HG03457 (cell line): ENCODE measurements around the gene RNF187.
A peak's percentile ranks its signal among the peaks of the same experiment; 100 is the strongest.
"Not testable (repeated sequence)": the region's sequence is repeated elsewhere in the genome, so short reads cannot be mapped to it uniquely, and the experiment has no call there.

Source experiments
- ATAC-seq: cut with Tn5 transposase; IDR thresholded peaks from one replicate; pipeline ENCODE4 v1.9.1; 2021; ENCODE audit warnings: moderate number of reproducible peaks; ENCODE audit not compliant: unreplicated experiment

RNF187 gene

DNA sequence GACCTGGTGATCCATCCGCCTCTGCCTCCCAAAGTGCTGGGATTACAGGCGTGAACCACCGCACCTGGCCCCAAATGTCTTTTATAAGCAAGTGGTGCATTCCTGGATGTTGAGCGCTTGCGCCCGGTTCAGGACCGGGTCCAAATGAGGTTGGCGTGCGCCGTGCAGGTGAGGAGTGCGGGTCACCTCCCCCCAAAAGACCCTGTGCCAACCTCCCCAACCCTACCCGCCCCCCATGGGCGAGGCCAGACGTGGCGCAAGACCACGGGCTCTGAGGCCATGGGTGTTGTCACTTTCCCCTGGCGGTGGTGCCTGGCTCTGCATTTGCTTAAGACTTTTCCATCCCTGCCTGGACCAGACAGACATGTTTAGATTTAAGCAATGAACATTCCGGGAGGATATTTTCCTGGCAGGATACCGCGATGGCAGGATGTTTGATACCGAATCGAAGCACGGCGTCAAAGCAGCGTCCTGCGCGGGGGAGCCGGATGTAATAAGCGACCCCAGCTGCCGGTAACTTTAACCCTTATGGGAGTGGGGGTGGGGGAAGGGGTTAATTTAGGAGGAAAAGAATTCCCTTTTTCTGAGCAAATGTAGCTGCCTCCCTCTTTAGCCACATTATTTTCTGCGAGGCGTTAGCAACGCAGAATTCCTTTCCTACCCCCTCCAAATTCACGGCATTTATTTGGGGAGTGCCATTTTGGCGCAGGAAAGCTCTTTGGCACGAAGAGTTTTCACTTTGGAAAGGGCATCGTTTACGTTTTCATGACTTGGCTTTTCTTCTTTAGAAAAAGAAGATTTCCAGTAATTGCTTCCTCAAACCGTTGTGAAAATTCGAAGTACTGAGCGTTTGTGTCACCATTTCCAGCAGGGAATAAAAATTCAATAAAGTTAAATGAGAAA, 27.8 kb upstream of the RNF187 start:
- ATAC-seq, result no peak

DNA sequence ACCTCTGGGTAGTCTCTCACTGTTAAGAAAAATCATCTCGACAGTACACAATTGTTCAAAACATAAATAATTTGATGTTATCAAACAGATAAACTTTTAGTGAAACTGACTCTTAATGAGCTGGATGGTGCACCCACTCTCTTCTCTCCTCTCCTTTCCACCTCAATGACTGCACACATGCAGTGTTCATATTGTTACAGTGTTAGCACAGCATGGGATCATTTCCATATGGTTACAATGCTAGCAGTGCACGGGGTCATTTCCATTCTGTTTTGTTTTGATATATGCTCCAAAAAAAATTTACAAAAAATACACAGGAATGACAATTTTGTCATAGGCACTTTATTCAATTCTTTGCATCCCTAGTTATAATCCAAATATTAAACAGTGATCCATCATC, 26.4 kb upstream of the RNF187 start:
- ATAC-seq, result no peak

DNA sequence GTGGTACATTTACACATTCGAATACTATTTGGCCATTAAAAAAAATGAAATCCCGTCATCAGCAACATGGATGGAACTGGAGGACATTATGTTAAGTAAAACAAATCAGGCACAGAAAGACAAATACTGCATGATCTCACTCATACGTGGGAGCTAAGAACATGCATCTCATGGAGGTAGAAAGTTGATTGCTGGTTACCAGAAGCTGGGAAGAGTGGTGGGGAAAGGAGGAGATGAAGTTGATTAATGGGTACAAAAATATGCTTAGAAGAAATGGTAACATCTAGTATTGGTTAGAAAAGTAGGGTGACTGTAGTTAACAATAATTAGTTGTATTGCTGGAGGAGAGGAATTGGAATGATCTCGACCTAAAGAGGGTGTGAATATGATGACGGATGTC, 24.6 kb upstream of the RNF187 start:
- ATAC-seq, result no peak

DNA sequence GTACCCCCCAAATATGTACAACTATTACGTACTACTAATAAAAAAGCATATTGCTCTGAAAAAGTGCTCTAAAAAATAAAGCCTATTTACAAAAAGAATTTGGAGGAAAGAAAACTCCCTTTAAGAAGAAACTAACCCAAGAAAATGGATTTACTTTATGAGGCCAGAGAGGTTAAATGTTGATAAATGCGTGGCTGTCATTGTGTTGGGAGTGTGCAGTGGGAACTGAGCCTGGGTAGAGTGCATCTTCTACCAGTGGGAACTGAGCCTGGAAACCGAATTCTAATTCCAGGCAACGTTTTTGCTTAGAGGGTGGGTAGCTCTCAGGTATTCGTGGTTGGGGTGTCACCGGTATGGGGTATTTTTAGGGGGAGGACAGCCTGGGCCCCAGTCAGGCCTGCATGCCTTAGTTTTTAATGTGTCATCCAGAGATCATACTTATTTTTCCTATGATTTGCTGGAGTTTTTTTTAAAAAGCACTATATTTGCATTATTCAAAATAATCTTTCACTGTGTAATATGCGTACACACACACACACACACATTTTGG, 24.1 kb upstream of the RNF187 start:
- ATAC-seq, result no peak

DNA sequence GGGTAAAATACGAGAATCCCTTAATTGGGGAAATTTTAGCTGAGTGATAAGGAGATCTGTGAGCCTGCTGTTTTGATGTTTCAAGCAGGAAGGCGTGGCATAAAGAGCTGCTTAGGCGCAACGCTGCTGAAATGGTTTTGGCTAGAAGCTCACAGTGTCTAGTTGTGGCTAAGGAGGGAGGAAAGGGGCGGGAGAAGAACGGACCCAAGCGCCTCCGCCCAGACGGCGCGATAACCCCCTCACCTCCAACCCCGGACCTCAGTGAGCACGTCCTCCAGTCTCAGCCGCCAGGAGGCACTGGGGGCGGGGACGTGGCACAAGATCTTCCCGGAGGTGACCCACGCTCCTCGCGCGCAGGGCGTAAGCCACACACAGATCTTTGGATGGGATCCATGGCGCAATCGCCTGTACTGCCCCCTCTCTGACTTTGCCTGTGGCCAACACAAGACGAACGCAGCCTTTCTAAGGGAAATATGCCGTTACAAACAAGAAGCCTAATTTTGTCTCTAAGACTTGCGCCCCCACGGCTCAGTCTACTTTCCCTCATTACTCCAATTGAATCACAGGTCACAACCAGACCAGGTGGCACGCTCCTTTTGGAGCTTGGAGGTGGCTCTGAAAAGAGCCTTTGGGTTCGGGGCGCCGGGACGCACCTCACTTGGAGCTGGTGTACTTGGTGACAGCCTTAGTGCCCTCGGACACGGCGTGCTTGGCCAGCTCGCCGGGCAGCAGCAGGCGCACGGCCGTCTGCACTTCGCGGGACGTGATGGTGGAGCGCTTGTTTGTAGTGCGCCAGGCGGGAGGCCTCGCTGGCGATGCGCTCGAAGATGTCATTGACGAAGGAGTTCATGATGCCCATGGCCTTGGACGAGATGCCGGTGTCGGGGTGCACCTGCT, 23.4 kb upstream of the RNF187 start:
- ATAC-seq, result peak; percentile 35

DNA sequence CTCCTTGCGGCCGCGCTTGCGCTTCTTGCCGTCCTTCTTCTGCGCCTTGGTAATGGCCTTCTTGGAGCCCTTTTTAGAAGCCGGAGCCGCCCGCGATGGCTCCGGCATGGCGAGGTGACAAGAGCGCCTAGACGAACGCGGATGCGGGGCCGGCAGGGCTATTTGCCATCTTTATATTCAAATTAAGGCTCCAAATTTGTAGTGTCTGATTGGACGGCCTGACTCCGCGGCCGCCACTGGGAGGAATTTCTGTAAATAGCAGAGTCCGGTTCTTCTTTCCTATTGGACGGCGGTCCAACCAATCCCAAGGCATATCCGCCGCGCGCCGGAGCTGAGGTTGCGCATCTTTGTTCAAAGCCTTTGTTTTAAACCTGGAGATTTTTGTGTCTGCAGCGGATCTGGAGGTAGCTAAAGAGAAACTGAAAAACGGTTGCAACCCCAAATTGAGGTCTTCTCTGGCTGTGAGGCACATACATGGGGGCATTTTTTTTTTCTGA, 22.6 kb upstream of the RNF187 start:
- peak; percentile 75 for ATAC-seq

DNA sequence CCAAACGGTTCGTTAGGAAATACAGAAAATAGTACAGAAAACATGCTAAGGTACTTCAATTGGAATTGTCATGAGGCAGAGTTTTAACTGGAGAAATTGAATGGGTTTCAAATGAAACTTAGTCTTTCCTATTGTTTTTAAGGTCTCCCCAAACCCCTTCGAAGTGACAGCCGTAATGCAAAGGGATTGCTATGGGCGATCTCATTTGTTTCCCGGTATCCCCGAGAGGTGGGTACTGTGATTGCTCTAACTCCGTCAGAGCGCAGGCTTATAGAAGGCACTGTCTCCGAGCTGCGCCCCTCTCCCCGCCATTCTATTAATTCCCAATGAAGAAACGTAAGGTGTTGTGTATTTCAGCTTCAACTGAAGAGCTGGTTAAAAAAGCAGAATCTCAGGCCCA, 22.0 kb upstream of the RNF187 start:
- ATAC-seq, result no peak

DNA sequence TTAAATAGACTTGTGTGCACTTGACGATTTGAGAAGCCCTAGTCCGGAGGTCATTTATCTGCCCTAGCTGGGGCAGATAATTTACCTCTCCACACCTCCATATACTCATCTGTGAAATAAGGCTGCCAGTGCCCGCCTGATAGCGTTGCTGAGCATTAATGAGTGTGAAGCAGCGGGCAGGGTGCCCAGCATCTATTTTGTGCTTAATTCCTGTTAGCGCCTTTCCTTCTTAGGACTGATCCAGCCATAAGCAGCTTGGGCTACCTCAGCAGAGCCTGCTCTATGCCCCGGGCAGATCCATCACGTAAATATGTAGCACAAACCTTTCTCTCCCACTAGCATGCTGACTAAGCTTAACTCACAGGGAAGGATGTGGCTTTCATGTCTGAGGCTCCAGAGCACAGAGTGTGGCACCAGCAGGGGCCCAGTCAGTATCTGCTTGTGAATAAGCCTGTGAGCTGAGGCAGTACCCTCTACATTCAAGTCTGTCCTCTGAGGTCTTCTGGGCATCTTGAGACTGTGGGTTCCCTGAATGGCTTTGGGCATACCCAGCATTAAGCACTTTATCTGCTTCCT, 21.5 kb upstream of the RNF187 start:
- ATAC-seq, result no peak

DNA sequence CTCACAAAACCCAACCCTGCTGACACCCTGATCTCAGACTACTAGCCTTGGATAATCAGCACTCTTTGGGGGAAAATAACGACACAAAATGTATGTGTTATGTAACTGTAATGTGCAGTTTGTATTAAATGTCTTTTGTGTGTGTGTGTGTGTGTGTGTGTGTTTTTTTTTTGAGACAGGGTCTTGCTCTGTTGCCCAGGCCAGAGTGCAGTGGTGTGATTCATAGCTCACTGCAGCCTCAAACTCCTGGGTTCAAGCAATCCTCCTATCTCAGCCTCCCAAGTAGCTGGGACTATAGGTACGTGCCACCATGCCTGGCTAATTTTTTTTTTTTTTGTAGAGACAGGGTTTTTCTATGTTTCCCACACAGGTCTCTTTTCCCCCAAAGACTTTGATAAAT, 19.0 kb upstream of the RNF187 start:
- not testable (repeated sequence) for ATAC-seq

DNA sequence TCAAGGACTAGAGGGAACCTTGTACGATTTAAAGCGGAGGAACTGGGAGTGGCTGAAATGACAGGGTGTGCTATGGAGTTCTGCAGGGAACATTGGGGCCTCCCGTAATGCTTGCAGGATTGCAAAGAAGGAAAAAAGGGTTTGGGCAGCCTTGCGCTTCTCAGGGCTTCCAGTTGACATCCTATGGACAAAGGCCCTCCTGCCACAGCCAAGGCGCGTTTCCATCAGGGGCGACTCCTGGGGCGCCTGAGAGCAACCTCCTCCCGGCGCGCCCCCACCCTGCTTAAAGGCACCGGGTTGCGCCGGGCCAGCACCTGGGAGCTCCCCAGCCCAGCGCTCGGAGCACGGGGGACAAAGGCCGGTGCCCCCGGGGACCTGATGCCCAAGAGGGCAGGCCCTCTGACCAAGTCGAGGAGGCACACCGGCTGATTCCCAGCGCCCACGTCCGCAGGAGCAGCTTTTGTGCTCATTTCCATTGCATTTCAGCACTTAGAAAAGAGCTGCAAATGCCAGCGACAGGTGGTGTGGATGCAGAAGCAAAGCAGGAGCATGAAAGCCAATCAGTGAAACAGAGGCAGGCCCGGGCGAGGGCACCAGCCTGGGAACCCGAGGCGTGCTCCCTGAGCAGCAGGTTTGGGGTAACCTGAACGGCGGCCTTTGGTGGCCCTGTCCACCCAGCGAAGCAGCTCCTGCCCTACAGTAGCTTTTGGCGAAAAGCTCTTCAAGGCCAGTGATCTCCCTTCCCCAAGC, 17.6 kb upstream of the RNF187 start:
- no peak for ATAC-seq

DNA sequence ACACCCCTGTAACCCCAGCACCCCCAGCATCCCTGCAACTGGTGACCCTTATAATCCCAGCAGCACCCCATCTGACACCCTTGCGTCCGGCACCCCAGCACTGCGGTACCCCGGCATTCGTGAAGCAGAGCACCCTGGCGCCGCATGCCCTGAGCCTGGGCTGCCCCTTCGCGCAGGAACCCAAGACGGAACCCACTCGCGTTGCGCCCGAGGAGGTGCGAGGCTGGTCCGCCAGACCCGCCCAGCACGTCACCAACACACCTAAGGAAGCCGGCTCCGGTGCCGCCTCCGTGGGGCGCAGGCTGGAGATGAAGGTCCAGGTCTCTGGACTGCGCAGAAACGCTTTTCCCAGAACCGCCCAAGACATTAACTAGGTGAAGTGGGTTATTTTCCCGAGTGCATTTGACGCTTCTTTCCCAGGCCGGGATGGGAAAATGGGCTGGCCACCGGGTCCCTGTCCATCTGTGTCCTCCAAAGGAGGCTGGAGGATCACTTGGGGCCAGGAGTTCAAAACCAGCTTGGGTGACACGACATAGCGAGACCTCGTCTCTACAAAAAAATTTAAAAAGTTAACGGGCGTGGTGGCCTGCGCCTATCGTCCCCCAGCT, 15.9 kb upstream of the RNF187 start:
- no peak for ATAC-seq

DNA sequence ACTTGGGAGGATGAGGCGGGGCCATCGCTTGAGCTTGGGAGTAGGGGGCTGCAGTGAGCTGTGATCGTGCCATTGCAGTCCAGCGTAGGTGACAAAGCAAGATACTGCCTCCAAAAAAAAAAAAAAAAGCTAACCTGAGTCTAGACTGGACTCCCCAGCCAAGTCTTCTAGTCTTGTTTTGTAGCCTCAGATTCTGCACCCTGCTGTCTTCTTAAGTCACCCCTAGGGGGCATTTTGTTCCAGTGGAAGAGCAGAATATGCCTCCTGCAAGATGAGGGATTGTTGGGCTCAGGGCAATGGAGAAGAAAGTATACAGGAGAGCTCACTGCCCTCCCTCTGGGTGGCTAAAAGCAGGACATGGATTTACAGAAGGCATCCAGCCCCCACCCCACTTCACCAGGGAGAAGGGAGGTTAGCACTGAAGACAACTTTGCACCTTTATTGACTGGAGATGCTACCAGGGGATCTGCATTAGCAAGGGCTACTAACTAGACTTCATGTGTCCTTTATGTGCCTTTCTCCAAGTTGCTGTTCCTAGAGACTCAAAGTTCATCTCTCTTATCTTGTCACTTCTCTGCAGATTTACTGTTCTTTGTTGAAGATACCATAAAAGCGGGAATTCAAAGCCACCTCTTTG, 15.3 kb upstream of the RNF187 start:
- ATAC-seq, result no peak

DNA sequence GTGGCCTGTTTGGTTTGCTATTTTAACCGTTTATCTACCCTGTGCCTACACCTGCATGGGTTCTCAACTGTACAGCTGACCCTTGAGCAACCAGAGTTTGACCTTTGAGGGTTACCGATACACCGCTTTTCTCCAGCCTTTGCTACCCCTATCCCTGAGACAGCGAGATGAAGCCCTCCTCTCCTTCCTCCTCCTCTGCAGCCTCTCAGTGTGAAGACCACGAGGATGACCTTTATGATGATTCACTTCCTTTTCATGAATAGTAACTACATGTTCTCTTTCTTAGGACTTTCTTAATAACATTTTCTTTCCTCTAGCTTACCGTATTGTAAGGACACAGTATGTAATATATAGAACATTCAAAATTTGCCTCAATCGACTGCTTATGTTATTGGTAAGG, 14.5 kb upstream of the RNF187 start:
- no peak for ATAC-seq

DNA sequence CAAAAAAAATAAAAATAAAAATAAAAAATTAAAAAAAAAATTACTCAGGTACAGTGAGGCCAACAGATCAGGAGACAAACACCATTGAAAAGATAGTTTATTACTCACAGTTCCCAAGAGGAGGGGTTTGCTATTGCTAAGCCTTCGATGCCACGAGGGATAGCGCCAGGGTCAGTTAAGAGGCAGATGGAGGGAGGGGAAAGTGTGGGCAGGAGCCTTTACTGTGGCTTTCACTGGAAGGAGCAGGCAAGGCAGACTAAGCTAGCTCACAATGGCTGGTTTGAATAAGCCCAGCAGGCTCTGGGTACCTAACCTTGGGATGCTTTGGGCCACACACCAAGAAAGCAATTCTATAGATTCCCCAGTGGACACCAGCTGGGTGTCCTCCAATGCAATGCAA, 12.7 kb upstream of the RNF187 start:
- ATAC-seq, result no peak

DNA sequence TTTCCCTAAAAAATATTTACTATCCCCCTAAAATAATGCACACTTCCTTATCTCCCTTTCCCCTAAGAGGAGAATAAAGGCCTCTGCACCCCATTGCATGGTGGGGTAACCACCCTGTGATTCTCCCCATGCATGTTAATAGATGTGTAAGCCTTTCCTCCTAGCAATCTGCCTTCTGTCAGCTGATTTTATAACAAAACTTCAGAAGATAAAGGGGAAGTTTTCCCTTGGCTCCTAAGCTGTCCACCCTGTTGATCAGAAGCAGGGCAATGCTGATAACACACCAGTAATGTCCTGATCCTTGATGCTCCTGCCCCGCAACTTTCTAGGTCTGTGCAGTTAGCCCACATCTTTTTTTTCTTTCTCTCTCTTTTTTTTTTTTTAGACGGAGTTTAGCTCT, 11.4 kb upstream of the RNF187 start:
- ATAC-seq, result no peak

DNA sequence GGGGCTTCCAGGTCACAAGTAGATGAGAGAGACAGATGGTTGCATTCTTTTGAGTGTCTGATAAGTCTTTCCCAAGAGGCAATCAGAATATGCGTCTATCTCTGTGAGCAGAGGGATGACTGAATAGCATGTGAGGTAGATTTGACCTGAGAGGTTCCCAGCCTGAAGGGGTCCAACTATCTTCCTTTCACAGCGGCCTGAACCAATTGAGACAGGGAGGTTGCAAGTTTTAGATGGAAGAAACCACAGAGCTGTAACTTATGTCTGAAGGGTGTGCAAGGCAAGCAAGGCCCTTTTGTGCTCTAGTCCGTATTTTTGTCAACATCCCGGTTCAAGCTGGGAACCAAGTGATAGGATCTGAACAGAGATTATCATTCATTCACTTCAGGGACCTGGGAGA, 9.9 kb upstream of the RNF187 start:
- ATAC-seq, result no peak

DNA sequence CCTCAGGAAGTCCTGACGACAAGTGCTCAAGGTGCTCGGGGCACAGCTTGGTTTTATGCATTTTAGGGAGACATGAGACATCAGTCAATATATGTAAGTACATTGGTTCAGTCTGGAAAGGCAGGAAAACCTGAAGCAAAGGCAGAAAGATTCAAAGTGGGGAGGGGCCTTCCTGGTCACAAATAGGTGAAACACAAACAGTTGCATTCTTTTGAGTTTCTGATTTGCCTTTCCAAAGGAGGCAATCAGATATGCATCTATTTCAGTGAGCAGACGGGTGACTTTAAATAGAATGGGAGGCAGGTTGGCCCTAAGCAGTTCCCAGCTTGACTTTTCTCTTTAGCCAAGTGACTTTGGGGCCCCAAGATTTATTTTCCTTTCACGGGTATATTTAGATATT, 8.9 kb upstream of the RNF187 start:
- ATAC-seq, result no peak

DNA sequence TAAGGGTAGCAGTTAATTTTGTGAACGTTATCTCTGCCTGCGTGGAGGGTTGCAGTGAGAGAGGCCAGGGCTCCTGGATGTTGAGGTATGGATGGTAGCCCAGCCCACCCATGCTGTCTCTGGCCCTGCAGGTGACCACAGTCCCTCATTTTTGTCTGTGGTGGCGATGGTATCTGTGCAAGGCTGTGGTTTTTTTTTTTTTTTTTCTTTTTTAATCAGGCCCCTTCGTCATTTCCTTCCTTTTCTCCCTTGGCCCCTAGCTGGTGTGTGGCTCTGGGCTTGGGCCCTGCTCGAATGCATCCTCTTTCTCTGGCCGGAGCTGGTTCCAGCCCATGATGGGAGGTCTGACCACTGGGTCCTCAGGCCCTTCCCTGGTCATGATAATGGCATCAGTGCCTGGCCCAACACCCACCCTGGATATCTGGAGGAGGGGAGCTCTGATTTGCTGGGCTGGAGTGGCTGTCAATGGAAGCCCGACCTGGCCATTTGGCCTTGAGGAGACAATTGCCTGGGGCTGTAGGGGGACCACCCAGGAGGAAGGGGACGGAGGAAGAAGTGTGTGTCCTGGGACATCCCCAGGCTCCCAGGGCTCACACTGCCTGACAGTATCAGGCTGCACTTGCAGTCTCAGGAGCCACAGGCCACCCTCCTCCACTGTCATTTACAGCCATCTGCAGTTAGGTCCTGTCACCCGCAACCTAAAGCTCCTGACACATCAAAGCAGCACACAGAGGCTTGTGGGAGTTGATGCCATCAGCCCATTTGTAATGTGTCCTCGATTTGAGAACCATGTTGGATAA, 8.1 kb upstream of the RNF187 start:
- ATAC-seq, result no peak

DNA sequence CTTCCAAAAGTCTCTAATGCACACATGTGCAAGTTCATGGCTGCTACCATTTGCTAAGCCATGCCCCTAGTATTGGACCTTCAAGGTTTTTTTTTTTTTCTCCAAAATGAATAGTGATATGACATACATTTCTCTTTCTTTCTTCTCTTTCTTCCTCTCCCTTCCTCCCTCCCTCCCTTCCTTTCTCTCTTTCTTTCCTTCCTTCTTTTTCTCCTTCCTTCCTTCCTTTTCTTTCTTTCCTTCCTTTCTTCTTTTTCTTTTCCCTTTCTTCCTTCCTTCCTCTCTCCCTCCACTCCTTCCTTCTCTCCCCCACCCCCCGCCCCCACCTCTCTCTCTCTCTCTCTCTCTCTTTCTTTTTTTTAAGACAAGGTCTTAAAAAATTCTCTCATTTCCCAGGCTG, 3.4 kb upstream of the RNF187 start:
- ATAC-seq, result no peak
